Measurements from ENCODE around the gene PACSIN1.

The PACSIN1 gene

GRCh38 chr6:34527751-34528670 is 62.1 kb downstream of the PACSIN1 start:
- no peak overlapping the region for H3K4me3 ChIP-seq (ENCODE audit: low read depth, low read length)
- no peak for TF ChIP-seq CTCF (IDR thresholded peaks at IDR 0.05; ENCODE audit: insufficient read depth, low read depth, low read length, missing control alignments)
- DNase-seq (ENCODE audit: low read depth): no peak

- DNase-seq (ENCODE audit: low read depth): no peak
- TF ChIP-seq CTCF (IDR thresholded peaks at IDR 0.05; ENCODE audit: insufficient read depth, low read depth, low read length, missing control alignments): no peak
- H3K4me3 ChIP-seq (ENCODE audit: low read depth, low read length): no peak overlapping the region
Observed at GRCh38 chr6:34528996-34529664, 63.3 kb downstream of the PACSIN1 start.

DNA sequence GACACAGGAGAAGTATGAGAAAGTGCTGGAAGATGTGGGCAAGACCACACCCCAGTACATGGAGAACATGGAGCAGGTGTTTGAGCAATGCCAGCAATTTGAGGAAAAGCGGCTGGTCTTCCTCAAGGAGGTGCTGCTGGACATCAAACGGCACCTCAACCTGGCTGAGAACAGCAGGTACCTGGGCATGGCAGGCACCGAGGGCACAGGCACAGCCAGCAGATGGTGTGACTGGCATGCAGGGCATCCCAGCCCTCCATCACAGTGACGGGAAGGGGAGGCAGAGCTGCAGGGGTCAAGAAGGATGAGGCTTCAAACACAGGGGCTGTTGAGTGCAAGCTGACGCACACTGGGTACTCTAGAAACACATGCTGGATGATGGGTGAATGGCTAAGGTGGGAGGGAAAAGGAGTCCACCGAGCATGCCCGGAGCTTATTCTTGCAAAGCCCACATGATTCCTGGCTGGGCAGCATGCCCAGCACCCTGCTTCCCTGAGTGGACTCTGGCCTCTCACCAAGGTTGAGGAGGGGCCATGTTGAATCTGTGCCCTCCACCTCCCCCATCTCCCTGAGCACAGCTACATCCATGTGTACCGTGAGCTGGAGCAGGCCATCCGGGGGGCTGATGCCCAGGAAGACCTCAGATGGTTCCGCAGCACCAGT is 63.9 kb downstream of the PACSIN1 start:
- no peak for TF ChIP-seq CTCF (IDR thresholded peaks at IDR 0.05; ENCODE audit: insufficient read depth, low read depth, low read length, missing control alignments)
- H3K4me3 ChIP-seq (ENCODE audit: low read depth, low read length): no peak overlapping the region
- no peak for DNase-seq (ENCODE audit: low read depth)

- no peak for TF ChIP-seq CTCF (IDR thresholded peaks at IDR 0.05; ENCODE audit: insufficient read depth, low read depth, low read length, missing control alignments)
- H3K4me3 ChIP-seq (ENCODE audit: low read depth, low read length): no peak overlapping the region
Observed at GRCh38 chr6:34530753-34531365, 65.0 kb downstream of the PACSIN1 start.

DNA sequence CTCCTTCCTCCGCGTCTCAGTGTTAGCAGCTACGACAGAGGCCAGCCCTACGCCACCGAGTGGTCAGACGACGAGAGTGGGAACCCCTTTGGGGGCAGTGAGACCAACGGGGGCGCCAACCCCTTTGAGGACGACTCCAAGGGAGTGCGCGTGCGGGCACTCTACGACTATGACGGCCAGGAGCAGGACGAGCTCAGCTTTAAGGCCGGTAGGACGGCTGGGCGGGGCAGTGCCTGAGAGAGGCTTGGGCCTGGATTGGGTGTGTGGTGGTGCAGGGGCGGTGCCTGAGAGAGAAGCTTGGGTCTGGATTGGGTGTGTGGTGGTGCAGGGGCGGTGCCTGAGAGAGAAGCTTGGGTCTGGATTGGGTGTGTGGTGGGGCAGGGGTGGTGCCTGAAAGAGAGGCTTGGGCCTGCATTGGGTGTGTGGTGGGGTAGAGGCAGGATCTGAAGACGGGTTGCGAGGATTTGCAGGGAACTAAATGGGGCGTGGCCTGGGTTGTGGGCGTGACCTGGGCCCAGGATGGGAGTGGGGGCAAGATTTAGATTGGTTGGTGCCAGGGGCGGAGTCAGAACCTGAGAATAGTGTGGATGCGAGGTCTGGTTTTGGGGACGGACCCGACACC is 65.8 kb downstream of the PACSIN1 start:
- TF ChIP-seq CTCF (IDR thresholded peaks at IDR 0.05; ENCODE audit: insufficient read depth, low read depth, low read length, missing control alignments): no peak
- no peak overlapping the region for H3K4me3 ChIP-seq (ENCODE audit: low read depth, low read length)
- DNase-seq (ENCODE audit: low read depth): peak; percentile 46

More at GRCh38 chr6:34530753-34531365, 65.0 kb downstream of the PACSIN1 start:
- no peak for DNase-seq (ENCODE audit: low read depth)

GRCh38 chr6:34532230-34532629 is 66.4 kb downstream of the PACSIN1 start:
- no peak overlapping the region for H3K4me3 ChIP-seq (ENCODE audit: low read depth, low read length)
- no peak for TF ChIP-seq CTCF (IDR thresholded peaks at IDR 0.05; ENCODE audit: insufficient read depth, low read depth, low read length, missing control alignments)
- DNase-seq (ENCODE audit: low read depth): no peak

All from GM12865 (cell line).